HG02678 (cell line): Measurements from ENCODE around the gene PECR.
"Not testable (repeated sequence)": the region's sequence is repeated elsewhere in the genome, so short reads cannot be mapped to it uniquely, and the experiment has no call there.

Experiments used
- ATAC-seq: cut with Tn5 transposase; IDR thresholded peaks from one replicate; pipeline ENCODE4 v1.9.1; 2021; ENCODE audit warnings: mild to moderate bottlenecking, moderate library complexity; ENCODE audit not compliant: unreplicated experiment

Gene PECR

DNA sequence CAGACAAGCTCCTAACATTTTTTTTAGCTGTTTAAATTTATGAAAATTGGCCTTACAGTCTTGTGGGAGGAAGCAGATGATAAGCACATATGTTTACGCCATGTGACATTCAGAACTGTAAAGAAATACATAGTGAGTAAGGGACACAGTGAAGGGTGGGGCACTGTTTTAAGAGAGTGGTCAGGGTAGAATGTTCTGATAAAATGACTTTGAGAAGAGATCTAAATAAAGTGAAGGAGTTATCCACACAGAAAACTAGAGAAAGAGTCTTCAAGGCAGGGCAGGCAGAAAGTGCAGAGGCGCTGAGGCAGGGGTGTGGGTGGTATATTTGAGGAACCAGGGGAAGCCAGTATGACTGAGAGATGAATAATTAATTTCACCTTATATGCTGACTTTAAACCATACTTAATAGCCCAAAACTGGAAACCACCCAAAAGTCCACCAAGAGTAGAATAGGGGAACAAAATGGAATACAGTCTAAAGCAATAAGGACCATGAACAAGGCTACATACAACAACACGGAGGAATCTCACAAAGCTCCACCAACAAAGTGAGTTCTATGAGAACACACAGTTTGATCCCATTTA lies 76.8 kb downstream of the PECR start:
- peak; percentile 26 for ATAC-seq

DNA sequence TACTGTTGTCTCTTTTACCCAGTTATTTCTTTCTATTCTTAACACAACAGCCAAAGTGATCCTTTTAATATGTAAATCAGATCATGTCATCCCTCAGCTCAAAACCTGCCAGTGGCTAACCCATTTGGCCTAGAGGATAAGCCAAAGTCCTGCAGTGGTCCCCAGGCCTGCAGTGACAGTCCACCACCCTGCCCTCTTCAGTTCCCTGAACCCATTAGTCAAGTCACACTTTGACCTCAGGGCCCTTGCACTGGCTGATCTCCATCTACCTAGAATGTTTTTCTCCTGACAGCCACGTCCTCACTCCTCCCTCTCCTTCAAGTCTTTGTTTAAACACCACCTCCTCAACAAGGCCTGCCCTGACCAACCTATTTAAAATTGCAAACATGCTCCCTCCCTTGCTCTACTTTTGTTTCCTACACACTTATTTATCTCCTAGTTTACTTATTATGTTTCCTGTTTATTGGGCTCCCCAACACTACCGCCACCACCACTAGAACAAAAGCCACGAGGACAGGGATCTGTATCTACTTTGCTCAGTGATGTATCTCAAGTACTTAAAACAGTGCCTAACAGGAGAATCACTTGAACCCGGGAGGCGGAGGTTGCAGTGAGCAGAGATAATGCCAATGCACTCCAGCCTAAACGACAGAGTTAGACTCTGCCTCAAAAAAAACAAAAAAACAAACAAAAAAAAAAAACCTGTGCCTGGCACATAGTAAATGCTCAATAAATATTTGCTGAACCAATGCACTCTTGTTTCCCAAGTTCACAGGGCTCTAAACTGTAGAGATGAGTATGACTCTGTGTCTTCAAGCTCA lies 77.5 kb downstream of the PECR start:
- no peak for ATAC-seq

DNA sequence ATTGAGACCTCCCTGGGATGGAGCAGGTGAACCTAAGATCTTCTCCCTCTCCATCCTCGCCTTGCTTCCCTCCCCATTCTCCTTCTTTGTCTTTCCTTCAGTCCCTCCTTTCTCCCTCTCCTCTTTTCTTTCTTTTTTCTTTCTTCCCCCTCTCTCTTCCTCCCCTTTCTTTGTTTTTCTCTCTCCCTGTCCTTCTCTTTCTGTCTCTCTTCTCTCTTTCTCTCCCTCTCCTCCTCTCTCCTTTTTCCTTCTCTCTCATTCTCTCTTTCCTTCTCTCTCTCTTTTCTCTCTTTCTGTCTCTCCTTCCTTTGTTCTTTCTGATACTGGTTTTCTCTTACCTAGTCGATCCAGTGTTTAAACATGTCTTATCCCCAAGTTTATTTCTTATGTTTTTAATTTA lies 78.9 kb downstream of the PECR start:
- ATAC-seq: no peak

DNA sequence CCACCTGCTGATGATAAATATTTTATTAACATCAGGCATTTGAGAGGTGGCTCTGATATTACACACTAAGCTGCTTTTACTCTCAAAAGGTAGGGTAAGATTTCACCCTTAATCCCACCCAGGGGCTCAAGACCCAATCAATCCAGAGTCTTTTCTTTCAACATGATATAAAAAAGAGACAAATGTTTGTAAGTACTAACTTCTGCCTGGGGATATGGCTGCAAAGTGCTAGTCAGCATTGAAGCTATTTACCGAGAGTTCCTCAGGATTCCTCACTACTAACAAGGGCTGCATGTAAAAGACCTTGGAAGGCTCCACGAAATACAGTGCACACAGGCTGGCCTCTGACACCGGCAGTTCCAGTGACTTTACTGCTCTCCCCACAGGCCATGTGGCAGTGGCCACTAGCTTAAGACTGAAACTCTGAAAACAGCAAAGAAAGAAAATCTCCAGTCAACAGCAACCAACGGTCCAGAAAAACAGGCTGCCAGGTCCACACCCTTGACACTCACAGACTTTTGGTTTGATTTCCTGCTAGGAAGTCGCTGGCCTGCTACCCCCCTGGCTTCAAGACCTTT lies 79.4 kb downstream of the PECR start:
- ATAC-seq: no peak

DNA sequence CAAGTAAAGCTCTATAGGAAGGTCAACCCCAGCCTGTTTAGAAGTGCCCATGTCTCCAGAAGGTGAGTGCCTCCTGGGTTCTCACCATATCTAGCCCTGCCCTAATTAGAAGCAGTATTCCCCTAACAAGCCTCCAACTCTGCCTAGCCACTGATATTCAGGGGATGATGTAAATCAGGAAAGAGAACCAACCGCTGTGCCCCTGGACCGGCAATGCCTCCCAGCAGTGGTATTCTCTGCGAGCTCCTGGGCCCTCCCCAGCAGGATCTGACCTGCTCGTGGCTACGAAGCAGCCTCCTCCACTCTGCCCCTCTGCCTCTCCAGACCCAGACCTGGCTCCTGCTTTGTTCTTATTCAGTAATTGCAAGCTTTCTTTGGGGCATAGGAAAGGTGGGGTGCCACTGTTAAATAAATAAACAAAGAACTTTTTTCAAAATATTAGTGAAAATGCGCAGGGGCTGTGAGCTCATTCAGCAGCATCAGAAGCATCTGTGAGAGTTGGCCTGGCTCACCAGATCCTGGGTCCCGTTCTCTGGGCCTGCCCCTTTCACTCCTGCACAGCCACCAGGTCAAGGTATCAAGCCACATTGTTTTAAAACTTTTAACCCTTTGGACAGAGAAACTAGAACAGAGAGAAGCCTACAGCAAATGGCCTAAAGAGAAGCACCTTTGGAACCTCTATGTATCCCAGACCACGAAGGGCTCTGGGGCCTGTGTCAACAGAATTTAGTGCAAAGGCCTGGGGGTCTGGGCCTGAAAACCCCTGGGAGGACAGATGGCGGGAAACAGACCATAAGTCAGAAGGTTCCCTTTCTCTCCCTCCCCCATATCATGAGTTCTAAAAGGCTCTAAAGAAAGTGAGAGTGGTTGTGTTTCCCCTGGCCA lies 80.2 kb downstream of the PECR start:
- ATAC-seq: peak; percentile 28

DNA sequence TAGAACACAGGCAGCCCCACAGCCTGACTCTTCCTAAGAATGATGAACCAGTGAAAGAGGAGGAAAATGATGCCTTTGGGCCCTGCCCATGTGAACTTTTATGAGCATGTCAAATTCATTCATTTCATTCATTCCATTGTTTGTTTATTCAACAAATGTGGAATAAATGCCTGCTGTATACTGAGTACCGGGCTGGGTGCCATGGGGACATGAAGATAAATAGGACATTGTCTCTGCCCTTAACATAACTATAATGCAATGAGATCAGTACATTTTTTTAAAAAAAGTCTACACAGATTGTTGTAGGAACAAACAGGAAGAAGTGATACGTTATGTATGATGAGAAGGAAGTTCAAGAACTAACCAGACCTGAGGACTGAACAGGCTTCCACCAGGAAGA lies 83.0 kb downstream of the PECR start:
- no peak for ATAC-seq

DNA sequence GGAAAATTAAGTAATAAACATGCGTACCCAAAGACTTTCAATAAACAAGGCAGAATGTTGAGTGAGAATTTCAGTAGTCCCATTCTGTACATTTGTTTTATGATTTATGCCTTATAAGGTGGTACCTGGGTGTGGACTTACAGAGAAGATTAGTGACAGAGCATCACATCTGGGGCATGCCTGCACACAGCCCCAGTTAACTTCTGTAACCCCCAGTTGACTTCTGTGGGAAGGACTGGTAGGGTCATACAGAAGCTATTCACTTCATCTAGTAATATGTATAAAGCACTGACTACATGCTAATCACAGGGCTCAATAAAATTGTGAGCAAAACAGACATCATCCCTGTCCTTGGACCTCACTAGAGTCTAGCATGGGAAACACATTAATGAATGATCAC lies 84.4 kb downstream of the PECR start:
- no peak for ATAC-seq

DNA sequence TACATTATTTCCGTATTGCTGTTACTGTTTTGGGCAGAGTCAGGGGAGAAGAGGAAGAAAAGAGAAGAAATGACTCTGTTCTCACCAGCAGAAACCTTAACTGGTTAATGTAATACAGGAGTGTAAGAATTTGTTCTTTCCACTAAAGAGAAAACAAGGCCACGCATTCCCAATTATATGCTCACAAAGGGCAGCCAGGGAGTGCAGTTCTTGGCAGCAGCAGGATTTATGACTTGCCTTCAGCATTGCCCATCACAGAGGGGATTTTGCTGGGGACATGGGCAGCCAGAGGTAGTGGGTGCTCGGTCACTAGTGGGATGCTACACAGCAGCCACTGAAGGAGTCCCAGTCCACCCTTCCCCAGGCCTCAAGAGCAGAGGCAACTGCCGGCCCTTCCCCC lies 86.7 kb downstream of the PECR start:
- no peak for ATAC-seq

DNA sequence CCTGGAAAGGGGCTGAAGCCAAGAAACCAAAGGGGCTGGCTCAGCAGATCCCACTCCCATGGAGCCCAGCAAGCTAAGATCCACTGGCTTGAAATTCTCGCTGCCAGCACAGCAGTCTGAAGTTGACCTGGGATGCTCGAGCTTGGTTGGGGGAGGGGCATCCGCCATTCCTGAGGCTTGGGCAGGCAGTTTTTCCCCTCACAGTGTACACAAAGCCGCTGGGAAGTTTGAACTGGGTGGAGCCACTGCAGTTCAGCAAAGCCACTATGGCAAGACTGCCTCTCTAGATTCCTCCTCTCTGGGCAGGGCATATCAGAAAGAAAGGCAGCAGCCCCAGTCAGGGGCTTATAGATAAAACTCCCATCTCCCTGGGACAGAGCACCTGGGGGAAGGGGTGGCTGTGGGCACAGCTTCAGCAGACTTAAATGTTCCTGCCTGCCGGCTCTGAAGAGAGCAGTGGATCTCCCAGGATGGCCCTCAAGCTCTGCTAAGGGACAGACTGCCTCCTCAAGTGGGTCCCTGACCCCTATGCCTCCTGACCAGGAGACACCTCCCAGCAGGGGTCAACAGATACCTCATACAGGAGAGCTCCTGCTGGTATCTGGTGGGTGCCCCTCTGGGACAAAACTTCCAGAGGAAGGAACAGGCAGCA lies 92.9 kb downstream of the PECR start:
- ATAC-seq: not testable (repeated sequence)
